Activated CD8-positive, alpha-beta T cell treated with anti-CD3 and anti-CD28 coated beads, Interleukin-2, amount 10 ng/mL, durations not matched to agents 7 days and 5 days (primary cell): ENCODE data around the gene TLE3. TPM values are rescaled to one million over a fixed set of nuclear protein-coding genes. Genes with fewer than 3 reads are reported as not detected.
"Not testable (repeated sequence)": the region's sequence is repeated elsewhere in the genome, so short reads cannot be mapped to it uniquely, and the experiment has no call there.

Source experiments
- ATAC-seq: fragments of 150-1000 bp; cut with Tn5 transposase; one replicate; pipeline ENCODE4 v1.10.0; 2021; ENCODE audit warnings: moderate library complexity
- CTCF ChIA-PET: fragments of 350-600 bp; sonication (Branson Sonifier 250); formaldehyde crosslinking; loops from one replicate; lab custom pipeline; 2021; ENCODE audit warnings: antibody characterized with exemption; lab: Charles Lee
- POLR2A ChIA-PET: fragments of 350-600 bp; sonication (Branson Sonifier 250); formaldehyde crosslinking; loops from one replicate; lab custom pipeline; 2021; ENCODE audit warnings: antibody characterized with exemption; lab: Charles Lee
- DNase-seq: peaks from one replicate; pipeline ENCODE4 v3.0.0-alpha.2; 2020
- H3K27ac Mint-ChIP-seq: one replicate; pipeline ENCODE4 v1.8.0; 2021; ENCODE audit warnings: mild to moderate bottlenecking, mixed read lengths
- H3K27me3 Mint-ChIP-seq: one replicate; pipeline ENCODE4 v1.8.0; 2021; ENCODE audit warnings: low read depth, mixed read lengths
- H3K36me3 Mint-ChIP-seq: one replicate; pipeline ENCODE4 v1.8.0; 2021; ENCODE audit warnings: low read depth, mixed read lengths
- H3K4me1 Mint-ChIP-seq: one replicate; pipeline ENCODE4 v1.8.0; 2021; ENCODE audit warnings: low read depth, mixed read lengths
- H3K4me3 Mint-ChIP-seq: one replicate; pipeline ENCODE4 v1.8.0; 2021; ENCODE audit warnings: mild to moderate bottlenecking, mixed read lengths
- H3K9me3 Mint-ChIP-seq: one replicate; pipeline ENCODE4 v1.8.0; 2022; ENCODE audit warnings: mixed read lengths; ENCODE audit not compliant: insufficient read depth
- total RNA-seq, 2 experiments: library from RNA; stranded (reverse); gene quantifications; one replicate each; pipeline ENCODE4 v1.2.3, GENCODE V29; 2021

The TLE3 gene
- total RNA-seq, 2 experiments from 2014 or later = 64.0 to 71.1 TPM

DNA sequence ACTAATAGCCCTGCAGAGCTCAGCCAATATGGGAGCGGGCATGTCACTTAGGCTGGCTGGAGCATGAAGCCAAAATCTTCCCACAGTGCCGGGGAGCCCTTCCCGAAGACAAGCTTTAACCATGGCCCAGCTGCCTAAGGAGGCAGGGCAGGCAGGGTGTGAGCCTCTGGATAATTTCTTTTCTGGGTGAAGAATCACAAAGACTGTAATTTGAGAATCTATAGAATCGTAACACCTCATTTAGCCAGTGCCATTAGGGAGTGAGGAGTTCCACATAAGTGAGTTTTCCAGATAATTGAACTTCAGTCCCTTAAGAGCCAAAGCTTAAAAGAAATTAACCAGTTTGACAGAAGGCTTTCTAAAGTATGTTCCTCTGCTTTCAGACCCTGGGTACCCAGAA lies 40.2 kb upstream of the TLE3 start:
- Mint-ChIP-seq H3K36me3 (no peaks in the 10 kb centered on the region), H3K4me3 (no peak overlapping the region), H3K27ac (no peak overlapping the region), H3K9me3 (no peaks in the 10 kb centered on the region), H3K27me3 (peaks cover 30% of the 10 kb centered on the region), H3K4me1 (peaks cover 35% of the 10 kb centered on the region)
- ATAC-seq (no peak), DNase-seq (no peak)
- ChIA-PET CTCF (no interaction called here), POLR2A (no interaction called here)

DNA sequence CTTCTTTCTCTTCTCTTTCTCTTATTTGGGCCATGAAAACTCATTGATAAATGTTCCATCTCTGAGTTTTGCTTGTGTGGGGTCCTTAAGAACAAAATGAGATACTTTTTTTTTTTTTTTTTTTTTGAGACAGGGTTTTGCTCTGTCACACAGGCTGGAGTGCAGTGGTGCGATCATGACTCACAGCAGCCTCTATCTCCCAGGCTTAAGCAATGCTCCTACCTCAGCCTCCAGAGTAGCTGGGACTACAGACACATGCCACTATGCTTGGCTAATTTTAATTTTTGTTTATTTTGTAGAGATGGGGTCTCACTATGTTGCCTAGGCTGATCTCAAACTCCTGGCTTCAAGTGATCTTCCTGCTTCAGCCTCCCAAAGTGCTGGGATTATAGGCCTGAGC lies 39.3 kb upstream of the TLE3 start:
- CTCF ChIA-PET = not testable (repeated sequence)

DNA sequence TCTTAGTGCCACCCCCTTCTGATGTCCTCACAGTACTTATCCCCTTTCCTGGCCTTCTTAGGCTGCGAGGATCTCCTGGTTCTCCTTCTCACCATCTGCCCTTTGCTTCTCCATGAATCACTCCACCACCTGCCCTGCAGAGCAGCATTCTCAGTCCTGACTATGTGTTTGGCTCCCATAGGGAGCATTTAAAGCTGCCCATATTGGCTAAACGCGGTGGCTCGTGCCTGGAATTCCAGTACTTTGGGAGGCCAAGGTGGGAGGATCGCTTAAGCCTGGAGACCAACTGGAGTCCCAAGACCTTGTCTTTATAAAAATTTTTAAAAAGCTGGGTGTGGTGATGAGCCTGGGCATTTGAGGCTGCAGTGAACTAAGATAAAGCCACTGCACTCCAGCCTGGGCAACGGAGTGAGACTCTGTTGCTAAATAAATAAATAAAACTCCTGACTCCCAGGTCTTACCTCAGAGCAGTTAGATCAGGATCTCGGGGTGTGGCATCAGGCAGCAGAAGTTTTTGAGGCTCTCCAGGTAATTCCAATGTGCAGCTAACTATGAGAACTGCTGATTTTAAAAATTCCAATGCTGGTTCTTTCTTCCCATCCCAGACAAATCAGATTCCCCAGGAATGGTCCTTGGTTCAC lies 36.2 kb upstream of the TLE3 start:
- Mint-ChIP-seq H3K9me3 (no peaks in the 10 kb centered on the region), H3K27me3 (peaks cover 18% of the 10 kb centered on the region), H3K4me3 (no peak overlapping the region), H3K27ac (no peak overlapping the region), H3K36me3 (no peaks in the 10 kb centered on the region), H3K4me1 (no peaks in the 10 kb centered on the region)
- no peak for DNase-seq
- POLR2A ChIA-PET = no interaction called here
- CTCF ChIA-PET = interaction anchor here (1.4 kb wide), 1 partner anchor 658 kb away, joined by 3 read pairs; no protein-coding TSS in a partner anchor
- no peak for ATAC-seq

More for the DNA sequence above, 39.3 kb upstream of the TLE3 start:
- H3K4me3 Mint-ChIP-seq, H3K27ac Mint-ChIP-seq, H3K9me3 Mint-ChIP-seq, POLR2A ChIA-PET, DNase-seq, ATAC-seq, H3K36me3 Mint-ChIP-seq: not testable (repeated sequence)
- Mint-ChIP-seq H3K27me3 (peaks cover 26% of the 10 kb centered on the region), H3K4me1 (peaks cover 26% of the 10 kb centered on the region)

DNA sequence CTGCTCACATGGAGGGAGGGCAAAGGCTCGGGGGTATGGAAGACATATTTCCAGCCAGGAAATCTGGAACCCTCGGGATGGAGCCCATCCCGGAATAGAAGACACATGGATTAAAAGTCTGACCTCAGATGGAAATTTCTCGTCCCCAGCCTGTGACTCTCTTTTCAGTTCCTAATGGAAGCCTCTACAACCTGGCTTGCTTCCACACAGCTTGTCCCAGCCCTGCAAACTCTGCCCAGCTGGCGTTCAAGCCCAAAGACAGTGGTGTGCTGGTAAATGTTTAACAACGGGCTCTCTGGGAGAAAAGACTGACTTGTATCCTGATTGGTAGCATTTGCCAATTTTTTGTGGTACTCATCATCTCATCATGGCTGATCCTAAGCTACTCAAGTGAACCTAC lies 35.6 kb upstream of the TLE3 start:
- DNase-seq (no peak), ATAC-seq (no peak)
- CTCF ChIA-PET = interaction anchor here (1.4 kb wide), 1 partner anchor 657 kb away, joined by 3 read pairs; no protein-coding TSS in a partner anchor
- Mint-ChIP-seq H3K4me1 (no peaks in the 10 kb centered on the region), H3K27me3 (peaks cover 17% of the 10 kb centered on the region), H3K4me3 (no peak overlapping the region), H3K9me3 (no peaks in the 10 kb centered on the region), H3K36me3 (no peaks in the 10 kb centered on the region), H3K27ac (no peak overlapping the region)
- POLR2A ChIA-PET = no interaction called here

DNA sequence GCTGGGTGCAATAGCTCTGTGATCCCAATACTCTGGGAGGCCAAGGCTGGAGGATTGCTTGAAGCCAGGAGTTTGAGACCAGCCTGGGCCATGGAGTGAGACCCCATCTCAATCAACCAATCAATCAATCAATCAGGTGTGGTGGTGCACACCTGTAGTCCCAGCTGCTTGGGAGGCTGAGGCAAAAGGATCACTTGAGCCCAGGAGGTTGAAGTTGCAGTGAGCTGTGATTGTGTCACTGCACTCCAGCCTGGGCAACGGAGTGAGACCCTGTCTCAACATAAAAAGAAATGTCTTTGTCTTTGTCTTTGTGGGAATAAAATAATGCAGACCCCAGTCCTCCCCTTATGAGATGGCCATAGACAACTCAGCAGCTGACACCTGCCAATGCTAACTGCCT lies 34.9 kb upstream of the TLE3 start:
- Mint-ChIP-seq H3K4me1 (no peaks in the 10 kb centered on the region), H3K4me3 (no peak overlapping the region), H3K9me3 (no peaks in the 10 kb centered on the region), H3K36me3 (no peaks in the 10 kb centered on the region), H3K27ac (no peak overlapping the region), H3K27me3 (peaks cover 20% of the 10 kb centered on the region)
- ChIA-PET CTCF (no interaction called here), POLR2A (interaction anchor here (0.6 kb wide), 1 partner anchor 208 kb away, joined by 3 read pairs; no protein-coding TSS in a partner anchor)
- ATAC-seq = no peak
- no peak for DNase-seq

DNA sequence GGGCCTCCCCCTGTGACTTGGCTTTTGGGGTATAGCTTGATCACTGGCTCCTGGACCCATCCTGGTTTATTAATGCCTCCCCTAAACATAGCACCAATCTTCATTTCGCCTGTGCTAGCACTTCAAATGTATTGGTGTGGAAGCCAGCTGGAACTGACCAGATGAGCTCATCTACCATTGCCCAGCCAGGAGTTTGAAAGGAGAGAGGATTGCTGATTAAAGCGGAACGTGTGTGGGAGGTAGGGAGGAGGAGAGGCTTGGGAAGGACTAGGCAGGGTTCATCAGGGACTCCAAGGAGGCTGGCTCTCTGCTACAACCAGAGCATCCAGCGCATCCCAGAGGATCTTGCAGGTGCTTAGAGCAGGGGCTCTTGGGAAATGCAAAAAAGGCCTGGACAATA lies 34.4 kb upstream of the TLE3 start:
- H3K4me3 Mint-ChIP-seq = no peak overlapping the region
- no peak overlapping the region for H3K27ac Mint-ChIP-seq
- H3K27me3 Mint-ChIP-seq = peaks cover 22% of the 10 kb centered on the region
- ATAC-seq (no peak), DNase-seq (no peak)
- CTCF ChIA-PET = no interaction called here
- no peaks in the 10 kb centered on the region for H3K4me1 Mint-ChIP-seq
- no peaks in the 10 kb centered on the region for H3K9me3 Mint-ChIP-seq
- H3K36me3 Mint-ChIP-seq = no peaks in the 10 kb centered on the region
- POLR2A ChIA-PET = interaction anchor here (0.6 kb wide), 1 partner anchor 208 kb away, joined by 3 read pairs; no protein-coding TSS in a partner anchor

DNA sequence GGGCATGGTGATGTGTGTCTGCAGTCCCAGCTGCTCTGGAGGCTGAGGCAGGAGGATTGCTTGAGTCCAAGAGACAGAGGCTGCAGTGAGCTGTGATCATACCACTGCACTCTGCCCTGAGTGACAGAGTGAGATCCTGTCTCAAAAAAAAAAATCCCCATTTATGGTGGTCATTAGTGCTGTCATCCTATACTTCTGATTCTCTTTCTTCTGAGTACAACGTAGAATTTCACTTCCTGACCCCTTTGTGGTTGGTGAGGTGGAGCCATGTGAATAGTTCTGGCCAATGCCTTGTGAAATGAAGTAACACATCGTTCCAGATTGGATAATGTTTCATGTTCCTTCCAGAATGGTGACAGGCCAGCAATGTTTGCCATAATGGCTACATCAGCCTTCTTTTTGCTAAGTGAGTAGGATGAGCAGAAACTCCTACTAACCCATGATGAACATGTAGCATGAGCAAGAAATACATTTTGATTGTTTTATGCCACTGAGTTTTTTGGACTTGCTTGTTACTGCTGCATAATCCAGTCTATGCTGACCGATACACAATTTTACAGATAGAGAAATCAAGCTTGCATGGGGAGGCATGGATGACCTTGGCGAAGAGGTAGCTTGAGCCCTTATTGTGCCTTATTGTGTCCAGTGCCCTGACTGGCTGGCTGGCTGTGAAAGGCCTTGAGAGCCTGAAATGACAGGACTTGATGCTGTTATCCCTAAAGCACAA lies 30.9 kb upstream of the TLE3 start:
- peaks cover 21% of the 10 kb centered on the region for H3K27me3 Mint-ChIP-seq
- H3K9me3 Mint-ChIP-seq = no peaks in the 10 kb centered on the region
- H3K4me1 Mint-ChIP-seq = no peaks in the 10 kb centered on the region
- POLR2A ChIA-PET = no interaction called here
- no peaks in the 10 kb centered on the region for H3K36me3 Mint-ChIP-seq
- no peak for DNase-seq
- no peak for ATAC-seq
- no peak overlapping the region for H3K4me3 Mint-ChIP-seq
- H3K27ac Mint-ChIP-seq = no peak overlapping the region
- CTCF ChIA-PET = interaction anchor here (1.1 kb wide), 1 partner anchor 29 kb away, joined by 3 read pairs; no protein-coding TSS in a partner anchor

DNA sequence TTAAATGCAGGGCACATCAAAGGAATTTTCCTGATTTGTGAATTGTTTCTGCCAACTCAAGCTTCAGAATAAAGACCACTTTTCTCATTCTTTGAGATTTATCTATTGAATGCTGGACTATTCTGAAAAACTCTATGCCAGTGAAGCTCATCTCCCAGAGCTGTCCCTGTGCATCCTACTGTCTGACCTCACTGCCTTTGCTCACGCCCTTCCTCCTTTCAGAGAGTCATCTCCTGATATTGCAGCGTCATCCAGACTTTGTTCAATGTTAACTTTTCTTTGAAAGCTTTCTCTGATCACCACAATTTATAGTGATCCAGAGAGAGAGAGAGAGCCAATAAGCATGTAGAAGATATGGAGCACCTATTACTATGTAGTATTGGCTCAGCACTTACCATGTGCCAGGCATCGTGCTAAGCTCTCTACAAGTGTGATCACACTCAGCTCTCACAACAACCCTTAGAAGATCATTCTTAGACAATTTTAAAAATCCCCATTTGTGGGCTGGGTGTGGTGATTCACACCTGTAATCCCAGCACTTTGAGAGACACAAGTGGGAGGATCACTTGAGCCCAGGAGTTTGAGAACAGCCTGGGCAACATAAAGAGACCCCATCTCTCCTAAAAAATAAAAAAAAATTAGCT lies 30.2 kb upstream of the TLE3 start:
- ChIA-PET CTCF (interaction anchor here (1.1 kb wide), 1 partner anchor 28 kb away, joined by 3 read pairs; no protein-coding TSS in a partner anchor), POLR2A (no interaction called here)
- Mint-ChIP-seq H3K4me1 (no peaks in the 10 kb centered on the region), H3K9me3 (no peaks in the 10 kb centered on the region), H3K27ac (no peak overlapping the region), H3K27me3 (peaks cover 22% of the 10 kb centered on the region), H3K4me3 (no peak overlapping the region), H3K36me3 (no peaks in the 10 kb centered on the region)
- ATAC-seq = no peak
- no peak for DNase-seq

DNA sequence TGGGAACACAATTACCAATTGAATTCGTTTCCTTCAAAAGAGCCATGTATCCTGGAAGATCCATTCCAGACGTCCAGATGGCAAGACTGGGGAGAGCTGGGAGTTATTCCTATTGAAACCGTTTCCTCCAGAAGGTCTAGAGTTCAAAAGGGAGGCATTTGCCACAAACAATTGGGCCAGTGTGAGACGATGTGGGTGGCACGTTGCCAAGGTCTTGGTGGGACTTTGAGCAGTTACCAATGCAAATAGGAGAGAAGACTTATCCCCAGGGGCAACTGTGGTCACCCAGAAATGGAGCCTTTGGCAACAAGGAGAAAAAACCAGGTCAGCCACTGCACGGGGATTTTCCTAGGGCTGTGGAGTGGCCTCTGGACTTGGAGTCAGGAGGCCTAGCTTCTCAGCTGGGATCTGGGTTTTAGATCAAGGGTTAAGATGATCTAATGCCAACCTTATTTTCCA lies 29.6 kb upstream of the TLE3 start:
- H3K4me1 Mint-ChIP-seq = no peaks in the 10 kb centered on the region
- peaks cover 22% of the 10 kb centered on the region for H3K27me3 Mint-ChIP-seq
- no peaks in the 10 kb centered on the region for H3K36me3 Mint-ChIP-seq
- H3K27ac Mint-ChIP-seq = no peak overlapping the region
- ChIA-PET POLR2A (no interaction called here), CTCF (no interaction called here)
- ATAC-seq (no peak), DNase-seq (no peak)
- no peak overlapping the region for H3K4me3 Mint-ChIP-seq
- no peaks in the 10 kb centered on the region for H3K9me3 Mint-ChIP-seq

DNA sequence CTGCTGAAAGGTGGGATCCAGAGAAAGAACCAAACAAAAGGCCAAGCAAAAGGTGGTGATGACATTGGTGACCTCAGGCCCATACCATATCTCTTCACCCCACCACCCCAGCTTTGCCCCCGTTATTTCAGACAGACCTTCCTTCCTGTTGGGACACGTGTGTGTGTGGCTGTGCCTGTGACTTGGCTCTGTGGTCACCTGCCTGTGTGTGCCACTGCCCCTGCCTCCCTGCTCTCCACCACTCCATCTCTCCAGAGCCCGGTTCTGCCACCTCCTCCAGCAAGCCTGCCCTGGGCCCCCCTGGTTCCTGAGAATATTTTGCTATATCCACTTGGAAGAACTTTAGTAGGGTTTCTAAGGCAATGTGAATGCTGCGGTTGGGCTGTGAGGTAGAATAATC lies 28.6 kb upstream of the TLE3 start:
- DNase-seq (no peak), ATAC-seq (no peak)
- no peaks in the 10 kb centered on the region for H3K9me3 Mint-ChIP-seq
- H3K4me3 Mint-ChIP-seq = no peak overlapping the region
- POLR2A ChIA-PET = no interaction called here
- H3K27ac Mint-ChIP-seq = no peak overlapping the region
- peaks cover 22% of the 10 kb centered on the region for H3K27me3 Mint-ChIP-seq
- no peaks in the 10 kb centered on the region for H3K4me1 Mint-ChIP-seq
- CTCF ChIA-PET = no interaction called here
- no peaks in the 10 kb centered on the region for H3K36me3 Mint-ChIP-seq

DNA sequence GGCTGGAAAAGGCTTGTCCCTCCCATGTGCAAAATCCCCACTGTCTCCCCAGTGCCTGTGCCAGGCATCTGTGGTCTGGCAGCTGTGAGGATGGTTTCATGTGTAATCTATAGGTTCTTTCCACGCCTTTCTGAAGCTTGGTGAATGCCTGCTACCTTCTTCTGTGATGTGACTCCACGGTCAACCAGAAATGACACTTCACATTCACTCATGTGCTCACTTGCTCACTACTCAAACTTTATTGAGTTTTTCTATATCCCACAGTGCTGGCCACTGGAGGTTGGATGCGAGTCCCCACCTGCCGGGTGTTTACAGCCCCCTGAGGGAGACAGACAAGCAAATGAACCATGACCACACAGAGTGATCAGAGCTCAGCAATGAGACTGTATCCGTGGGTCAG lies 27.9 kb upstream of the TLE3 start:
- ChIA-PET POLR2A (no interaction called here), CTCF (no interaction called here)
- H3K27ac Mint-ChIP-seq = no peak overlapping the region
- no peak for ATAC-seq
- peaks cover 22% of the 10 kb centered on the region for H3K27me3 Mint-ChIP-seq
- no peak for DNase-seq
- no peaks in the 10 kb centered on the region for H3K4me1 Mint-ChIP-seq
- H3K36me3 Mint-ChIP-seq = no peaks in the 10 kb centered on the region
- no peak overlapping the region for H3K4me3 Mint-ChIP-seq
- H3K9me3 Mint-ChIP-seq = no peaks in the 10 kb centered on the region
